H54 (cell line): ENCODE measurements around the gene SLC25A13.

Experiments used
- DNase-seq: peaks from one replicate; pipeline ENCODE4 v3.0.0; 2011; ENCODE audit warnings: low spot score, mixed read lengths; ENCODE audit not compliant: insufficient read length
- FAIRE-seq: peaks from 3 replicates; lab custom pipeline; 2011; peaks lifted over from hg19 to GRCh38; lab: Jason Lieb, UNC
- POLR2A ChIP-seq: IDR thresholded peaks from 2 replicates; pipeline ENCODE4 v1.6.1; 2011; ENCODE audit warnings: low read depth, mild to moderate bottlenecking, low read length

The SLC25A13 gene

DNA sequence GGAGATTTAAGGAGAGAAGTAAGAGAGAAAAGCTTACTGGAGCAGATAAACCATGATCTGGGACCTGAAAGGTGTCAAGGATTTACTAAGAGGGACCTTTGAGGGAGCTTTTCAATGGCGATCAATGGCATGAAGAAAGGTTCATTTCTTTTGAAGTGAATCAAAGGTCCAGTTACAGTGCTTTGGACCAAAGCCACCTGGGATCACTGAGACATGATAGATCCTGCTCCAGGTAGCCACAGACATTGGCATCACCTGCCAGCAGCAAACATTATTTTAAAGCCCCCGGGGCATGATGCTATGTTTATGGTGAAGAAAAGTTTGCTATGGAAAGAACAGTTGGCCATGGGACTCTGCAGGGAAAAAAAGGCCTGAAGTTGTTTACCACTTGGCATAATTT, 109.4 kb downstream of the SLC25A13 start:
- no peak for TF ChIP-seq POLR2A
- DNase-seq, result no peak
- no peak for FAIRE-seq

- FAIRE-seq, result peak; percentile 43
- no peak for TF ChIP-seq POLR2A
- no peak for DNase-seq
Observed at GRCh38 chr7:96211954-96212353, 109.9 kb downstream of the SLC25A13 start.

- no peak for FAIRE-seq
- TF ChIP-seq POLR2A, result no peak
- no peak for DNase-seq
Observed at GRCh38 chr7:96205665-96206064, 116.2 kb downstream of the SLC25A13 start.

GRCh38 chr7:96204601-96205000, 117.3 kb downstream of the SLC25A13 start:
- no peak for FAIRE-seq
- DNase-seq, result no peak
- no peak for TF ChIP-seq POLR2A

- no peak for TF ChIP-seq POLR2A
- FAIRE-seq (no peak), DNase-seq (no peak)
Observed at GRCh38 chr7:96203786-96204185, 118.1 kb downstream of the SLC25A13 start.

DNA sequence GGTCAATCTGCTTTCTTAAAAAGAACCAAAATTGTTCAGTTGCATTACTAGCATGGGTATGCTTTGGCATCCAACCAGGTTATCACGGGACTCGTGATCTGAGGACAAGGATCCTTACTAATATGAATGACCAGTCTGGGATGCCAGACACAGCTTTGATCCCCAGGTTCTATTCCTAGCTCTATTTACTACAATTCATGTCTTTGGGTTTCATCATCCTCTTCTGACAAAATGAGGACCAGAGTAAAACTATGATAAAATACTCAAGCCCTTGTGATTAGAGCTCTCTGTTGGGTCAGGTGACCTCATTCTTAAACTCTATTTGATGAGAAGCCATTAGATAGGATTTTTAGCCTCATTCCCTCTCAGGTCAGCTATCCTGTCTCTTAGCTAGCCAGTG, 119.8 kb downstream of the SLC25A13 start:
- FAIRE-seq (no peak), DNase-seq (no peak)
- TF ChIP-seq POLR2A, result no peak

GRCh38 chr7:96200740-96201139, 121.2 kb downstream of the SLC25A13 start:
- FAIRE-seq, result no peak
- TF ChIP-seq POLR2A, result no peak

GRCh38 chr7:96199421-96199820, 122.5 kb downstream of the SLC25A13 start:
- no peak for DNase-seq
- no peak for TF ChIP-seq POLR2A
- no peak for FAIRE-seq

More at GRCh38 chr7:96200740-96201139, 121.2 kb downstream of the SLC25A13 start:
- DNase-seq, result no peak

- no peak for FAIRE-seq
- no peak for DNase-seq
- TF ChIP-seq POLR2A, result no peak
Observed at GRCh38 chr7:96198047-96198636, 123.8 kb downstream of the SLC25A13 start.

GRCh38 chr7:96196676-96197075, 125.2 kb downstream of the SLC25A13 start:
- no peak for DNase-seq
- FAIRE-seq, result no peak
- TF ChIP-seq POLR2A, result no peak

DNA sequence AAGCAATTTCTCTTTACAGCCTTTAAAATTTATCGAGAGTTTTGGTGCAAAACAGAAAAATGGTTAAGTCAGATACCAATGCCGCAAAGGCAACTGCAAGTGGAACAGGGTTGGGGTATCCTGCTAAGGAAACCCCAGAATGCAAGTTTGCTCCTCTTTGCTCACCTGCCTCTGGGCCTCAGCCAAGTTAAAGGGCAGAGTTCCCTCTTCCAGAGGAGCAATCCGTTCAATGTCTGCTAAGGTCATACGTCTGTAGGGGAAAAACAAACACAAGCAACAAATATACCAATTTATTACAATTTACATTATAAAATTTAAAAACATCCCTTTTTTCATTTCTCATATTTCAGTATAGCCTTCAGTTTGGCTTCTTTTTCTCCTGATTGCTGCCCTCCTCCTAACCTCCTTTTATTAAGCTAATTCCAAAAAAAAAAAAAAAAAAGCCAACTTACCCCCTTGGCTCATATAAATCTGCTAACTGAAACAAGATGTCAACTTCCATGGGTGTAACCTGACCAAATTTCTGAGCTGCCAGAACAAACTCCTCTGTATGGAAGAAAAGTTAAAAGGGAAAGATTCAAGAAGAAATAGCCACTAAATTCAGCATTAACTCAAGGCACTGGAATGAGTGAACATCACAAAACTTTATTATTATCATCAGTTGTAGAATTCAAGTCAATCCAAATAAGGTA, 132.6 kb downstream of the SLC25A13 start:
- no peak for TF ChIP-seq POLR2A
- FAIRE-seq (no peak), DNase-seq (no peak)

- DNase-seq, result no peak
- FAIRE-seq, result no peak
- TF ChIP-seq POLR2A, result no peak
Observed at GRCh38 chr7:96188591-96188991, 133.3 kb downstream of the SLC25A13 start.

- DNase-seq, result no peak
- TF ChIP-seq POLR2A, result no peak
- FAIRE-seq, result no peak
Observed at GRCh38 chr7:96188174-96188581, 133.7 kb downstream of the SLC25A13 start.

DNA sequence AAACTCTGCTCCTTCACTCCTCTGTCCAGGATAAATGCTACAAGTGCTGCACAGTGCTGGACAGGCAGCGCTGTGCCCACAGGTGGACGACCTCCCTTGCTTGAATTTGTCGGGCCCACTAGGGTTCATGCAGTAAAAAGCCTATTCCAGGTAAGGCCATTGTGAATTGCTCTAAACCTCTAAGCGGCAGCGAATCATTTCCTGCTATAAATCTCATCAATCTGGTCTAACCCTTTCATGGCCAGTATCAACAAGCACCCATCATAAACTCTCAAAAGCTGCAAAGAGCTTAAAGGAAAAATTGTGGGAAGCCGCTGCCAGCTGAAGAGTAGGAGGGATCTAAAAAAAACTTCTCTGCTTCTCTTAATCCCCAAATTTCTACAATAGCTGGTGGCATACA, 134.2 kb downstream of the SLC25A13 start:
- no peak for TF ChIP-seq POLR2A
- DNase-seq (no peak), FAIRE-seq (no peak)

DNA sequence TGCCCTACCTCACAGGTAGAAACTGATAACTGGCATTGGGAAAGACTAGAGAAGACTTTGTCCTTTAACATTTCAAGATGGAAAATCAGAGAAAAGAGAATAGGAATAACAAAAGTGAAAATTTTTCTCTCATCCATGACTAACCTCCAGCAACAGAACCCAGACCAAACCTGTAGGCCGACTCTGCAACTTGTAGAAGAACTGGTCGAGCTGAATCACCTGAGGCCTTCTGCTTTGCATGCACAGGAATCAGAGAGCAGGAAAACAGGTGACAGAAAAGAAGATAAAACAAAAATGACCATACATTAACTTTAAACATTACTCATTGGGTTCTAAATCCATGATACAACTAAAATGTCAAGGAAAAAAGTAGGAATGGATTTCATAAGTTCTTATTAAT, 137.1 kb downstream of the SLC25A13 start:
- DNase-seq (no peak), FAIRE-seq (no peak)
- TF ChIP-seq POLR2A, result no peak
